Activated naive CD8-positive, alpha-beta T cell treated with anti-CD3 and anti-CD28 coated beads for 36 hours (primary cell): ENCODE data around the gene MYZAP. TPM values are rescaled to one million over a fixed set of nuclear protein-coding genes. Genes with fewer than 3 reads are reported as not detected.
"Not testable (repeated sequence)": the region's sequence is repeated elsewhere in the genome, so short reads cannot be mapped to it uniquely, and the experiment has no call there.

Experiments
- DNase-seq: peaks from one replicate; pipeline ENCODE4 v3.0.0; 2021
- H3K27ac Mint-ChIP-seq: one replicate; pipeline ENCODE4 v1.8.0; 2022; ENCODE audit warnings: mild to moderate bottlenecking, moderate library complexity, mixed read lengths
- H3K27me3 Mint-ChIP-seq: one replicate; pipeline ENCODE4 v1.8.0; 2022; ENCODE audit warnings: mild to moderate bottlenecking, mixed read lengths
- H3K36me3 Mint-ChIP-seq: one replicate; pipeline ENCODE4 v1.8.0; 2021; ENCODE audit warnings: mild to moderate bottlenecking, mixed read lengths
- H3K4me1 Mint-ChIP-seq: one replicate; pipeline ENCODE4 v1.8.0; 2021; ENCODE audit warnings: mixed read lengths
- H3K4me3 Mint-ChIP-seq: one replicate; pipeline ENCODE4 v1.8.0; 2022; ENCODE audit warnings: mild to moderate bottlenecking, moderate library complexity, mixed read lengths
- H3K9me3 Mint-ChIP-seq: one replicate; pipeline ENCODE4 v1.8.0; 2022; ENCODE audit warnings: mixed read lengths
- total RNA-seq, 2 experiments: library from RNA; stranded (reverse); gene quantifications; one replicate each; pipeline ENCODE4 v1.2.3, GENCODE V29; 2021

The MYZAP gene
- total RNA-seq, 2 experiments from 2014 or later: not detected

DNA sequence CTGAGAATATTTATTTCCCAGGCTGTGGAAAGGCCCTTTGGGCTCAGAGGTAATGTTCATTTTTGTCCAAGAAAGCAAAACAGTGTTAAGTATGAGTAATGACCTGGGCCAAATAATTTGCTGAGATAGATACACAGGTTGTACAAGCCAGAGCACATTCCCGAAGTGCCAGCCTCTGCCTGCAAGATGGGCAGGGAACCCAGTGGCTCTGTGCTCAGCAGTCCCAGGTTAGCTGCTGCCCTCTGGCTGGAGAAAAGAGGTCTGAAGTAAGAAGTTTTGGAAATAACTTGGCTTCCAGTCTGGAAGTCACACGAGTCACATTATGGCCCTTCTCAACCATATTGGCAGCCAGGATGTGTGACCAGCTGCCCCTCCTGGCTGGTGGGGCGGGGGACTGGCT lies 20.2 kb downstream of the MYZAP start:
- Mint-ChIP-seq H3K4me1 (no peaks in the 10 kb centered on the region), H3K36me3 (no peaks in the 10 kb centered on the region), H3K4me3 (no peak overlapping the region), H3K27ac (no peak overlapping the region), H3K9me3 (no peaks in the 10 kb centered on the region), H3K27me3 (no peaks in the 10 kb centered on the region)
- no peak for DNase-seq

DNA sequence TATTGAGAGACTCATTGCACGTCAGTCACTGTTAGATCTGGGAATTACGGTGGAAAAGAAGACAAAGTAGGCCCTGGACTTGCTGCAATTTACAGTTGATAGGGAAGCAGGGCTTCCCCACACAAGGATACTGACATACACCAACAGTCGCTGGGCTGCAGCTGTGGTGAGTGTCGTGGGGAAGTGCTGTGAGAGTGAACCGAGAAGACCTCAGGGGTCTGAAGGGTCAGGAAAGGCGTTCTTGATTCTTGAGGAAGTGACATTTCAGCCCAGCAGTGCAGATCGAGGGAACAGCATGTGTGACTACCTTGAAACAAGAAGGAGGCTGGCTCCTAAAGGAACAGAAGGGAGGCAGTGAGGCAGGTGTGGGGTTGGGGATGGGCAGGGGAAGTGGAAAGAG lies 22.5 kb downstream of the MYZAP start:
- H3K36me3 Mint-ChIP-seq: no peaks in the 10 kb centered on the region
- H3K27me3 Mint-ChIP-seq: no peaks in the 10 kb centered on the region
- no peak overlapping the region for H3K27ac Mint-ChIP-seq
- H3K4me3 Mint-ChIP-seq: no peak overlapping the region
- H3K9me3 Mint-ChIP-seq: no peaks in the 10 kb centered on the region
- no peaks in the 10 kb centered on the region for H3K4me1 Mint-ChIP-seq
- no peak for DNase-seq

DNA sequence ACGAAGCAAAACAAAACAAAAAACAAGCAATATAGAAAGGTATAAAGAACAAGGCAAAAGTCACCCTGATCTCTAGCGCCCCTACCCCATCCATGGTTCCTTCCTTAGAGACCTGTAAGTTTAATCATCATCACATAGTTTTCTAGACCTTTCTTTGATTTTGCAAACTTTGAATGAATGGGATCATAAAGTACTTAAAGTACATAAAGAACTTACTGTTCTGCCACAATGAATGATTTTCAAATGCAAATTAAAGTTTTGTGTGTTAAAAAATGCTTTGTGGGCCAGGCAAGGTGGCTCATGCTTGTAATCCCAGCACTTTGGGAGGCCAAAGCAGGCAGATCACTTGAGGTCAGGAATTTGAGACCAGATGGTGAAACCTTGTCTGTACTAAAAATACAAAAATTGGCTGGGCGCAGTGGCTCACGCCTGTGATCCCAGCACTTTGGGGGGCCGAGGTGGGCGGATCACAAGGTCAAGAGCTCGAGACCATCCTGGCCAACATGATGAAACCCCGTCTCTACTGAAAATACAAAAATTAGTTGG lies 24.3 kb downstream of the MYZAP start:
- not testable (repeated sequence) for H3K36me3 Mint-ChIP-seq, H3K4me3 Mint-ChIP-seq, H3K9me3 Mint-ChIP-seq, H3K27ac Mint-ChIP-seq, DNase-seq, H3K27me3 Mint-ChIP-seq, H3K4me1 Mint-ChIP-seq

- H3K27ac Mint-ChIP-seq: no peak overlapping the region
- H3K27me3 Mint-ChIP-seq: no peaks in the 10 kb centered on the region
- no peaks in the 10 kb centered on the region for H3K9me3 Mint-ChIP-seq
- H3K4me3 Mint-ChIP-seq: no peak overlapping the region
- no peaks in the 10 kb centered on the region for H3K36me3 Mint-ChIP-seq
- no peaks in the 10 kb centered on the region for H3K4me1 Mint-ChIP-seq
- no peak for DNase-seq
Observed at GRCh38 chr15:57618325-57618724, 26.6 kb downstream of the MYZAP start.

- DNase-seq: no peak
Observed at GRCh38 chr15:57619746-57620145, 28.0 kb downstream of the MYZAP start.

DNA sequence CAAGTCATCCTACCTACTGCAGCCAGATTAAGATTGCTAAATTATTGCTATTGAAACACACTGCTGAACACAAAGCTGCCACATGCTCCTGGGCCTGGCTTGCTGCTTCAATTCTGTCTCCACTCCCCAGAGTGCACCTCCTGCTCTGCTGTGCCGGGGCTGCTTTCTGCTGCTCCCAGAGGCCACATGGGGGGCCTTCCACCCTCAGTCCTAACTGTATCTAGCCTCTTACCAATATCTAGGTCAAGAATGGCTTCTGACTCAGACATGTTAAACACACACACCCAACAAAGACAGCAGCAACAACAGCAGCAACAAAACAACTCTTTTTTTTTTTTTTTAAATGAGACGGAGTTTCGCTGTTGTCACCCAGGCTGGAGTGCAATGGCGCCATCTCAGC lies 33.0 kb downstream of the MYZAP start:
- no peaks in the 10 kb centered on the region for H3K4me1 Mint-ChIP-seq
- no peaks in the 10 kb centered on the region for H3K9me3 Mint-ChIP-seq
- DNase-seq: no peak
- no peak overlapping the region for H3K4me3 Mint-ChIP-seq
- H3K27ac Mint-ChIP-seq: no peak overlapping the region
- H3K36me3 Mint-ChIP-seq: no peaks in the 10 kb centered on the region
- H3K27me3 Mint-ChIP-seq: peaks cover 4% of the 10 kb centered on the region

More at GRCh38 chr15:57619746-57620145, 28.0 kb downstream of the MYZAP start:
- no peaks in the 10 kb centered on the region for H3K9me3 Mint-ChIP-seq
- H3K4me1 Mint-ChIP-seq: no peaks in the 10 kb centered on the region
- H3K36me3 Mint-ChIP-seq: no peaks in the 10 kb centered on the region
- no peaks in the 10 kb centered on the region for H3K27me3 Mint-ChIP-seq
- no peak overlapping the region for H3K27ac Mint-ChIP-seq
- H3K4me3 Mint-ChIP-seq: no peak overlapping the region

GRCh38 chr15:57625703-57626448 lies 34.2 kb downstream of the MYZAP start:
- DNase-seq: no peak
- Mint-ChIP-seq H3K36me3 (no peaks in the 10 kb centered on the region), H3K4me3 (no peak overlapping the region), H3K9me3 (no peaks in the 10 kb centered on the region), H3K4me1 (no peaks in the 10 kb centered on the region), H3K27ac (no peak overlapping the region), H3K27me3 (peaks cover 4% of the 10 kb centered on the region)

DNA sequence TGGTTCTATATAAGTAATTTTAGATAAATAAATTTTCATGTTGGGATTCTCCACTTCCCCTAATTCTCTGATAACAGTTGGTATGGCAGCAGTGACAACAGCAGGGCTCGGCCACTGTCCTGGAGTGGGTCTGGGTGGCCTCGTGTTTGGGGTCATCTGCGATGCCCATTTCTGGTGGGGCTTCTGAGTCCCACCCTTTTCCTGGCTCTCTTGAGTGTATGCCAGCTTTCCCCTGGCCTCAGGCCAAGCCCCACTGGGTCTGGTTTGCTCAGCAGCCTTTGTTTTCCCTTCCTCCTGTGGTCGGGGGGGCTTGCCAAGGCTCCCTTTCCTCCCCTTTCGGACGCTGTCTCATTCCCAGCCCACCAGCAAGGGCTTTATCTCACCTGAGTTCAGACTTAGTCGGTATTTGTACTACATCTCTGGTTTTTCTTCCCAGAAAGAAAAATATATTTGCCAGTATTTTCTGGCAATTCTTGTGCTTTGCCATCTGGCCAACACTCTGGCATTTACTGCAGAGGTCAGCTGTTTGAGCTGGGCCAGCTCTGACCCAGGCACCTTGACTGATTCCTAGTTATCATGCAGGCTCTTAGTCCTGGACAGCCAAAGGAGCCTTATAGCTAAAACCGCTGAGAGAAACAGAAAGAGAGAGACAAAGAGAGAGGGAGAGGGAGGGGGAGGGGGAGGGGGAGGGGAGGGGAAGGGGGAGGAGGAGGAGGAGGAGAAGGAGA lies 35.2 kb downstream of the MYZAP start:
- no peaks in the 10 kb centered on the region for H3K36me3 Mint-ChIP-seq
- no peaks in the 10 kb centered on the region for H3K9me3 Mint-ChIP-seq
- no peak for DNase-seq
- no peak overlapping the region for H3K27ac Mint-ChIP-seq
- H3K4me1 Mint-ChIP-seq: no peaks in the 10 kb centered on the region
- peaks cover 4% of the 10 kb centered on the region for H3K27me3 Mint-ChIP-seq
- H3K4me3 Mint-ChIP-seq: no peak overlapping the region

DNA sequence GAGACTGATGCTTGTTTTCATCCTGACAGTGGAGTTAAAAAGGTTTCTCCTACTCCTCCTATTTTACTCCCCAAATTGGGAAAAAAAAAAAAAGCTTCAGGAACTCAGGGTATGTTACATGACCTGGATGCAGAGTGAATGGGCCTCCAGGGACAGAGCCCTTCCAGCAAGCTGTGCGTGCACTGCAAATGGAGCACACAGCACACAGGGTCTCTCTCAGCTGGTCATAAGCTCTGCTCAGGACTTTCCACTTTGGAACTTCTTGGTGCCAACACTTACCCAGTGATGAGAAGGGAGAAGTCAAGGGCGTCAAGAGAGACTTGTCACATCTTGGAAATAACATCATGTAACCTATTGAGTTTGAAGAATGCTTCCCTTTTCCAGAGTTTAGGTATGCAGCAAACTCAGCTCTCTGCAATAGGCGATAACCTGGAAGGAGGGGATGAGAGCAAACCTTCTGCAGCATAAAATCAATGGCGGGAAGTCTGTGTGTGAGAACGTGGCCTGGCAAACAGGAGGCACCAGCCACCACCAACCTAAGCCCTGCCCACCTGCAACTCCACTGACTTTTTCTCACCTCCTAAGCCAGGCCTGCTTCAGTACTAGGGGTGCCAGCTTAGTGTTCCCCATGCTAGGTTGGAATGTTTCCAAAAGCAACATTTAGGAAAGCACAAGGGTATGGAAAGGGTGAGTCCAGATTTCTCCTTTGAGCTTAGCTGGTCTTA lies 39.8 kb downstream of the MYZAP start:
- Mint-ChIP-seq H3K9me3 (no peaks in the 10 kb centered on the region), H3K4me1 (no peaks in the 10 kb centered on the region), H3K36me3 (no peaks in the 10 kb centered on the region), H3K27ac (no peak overlapping the region), H3K27me3 (peaks cover 4% of the 10 kb centered on the region), H3K4me3 (no peak overlapping the region)
- DNase-seq: no peak

DNA sequence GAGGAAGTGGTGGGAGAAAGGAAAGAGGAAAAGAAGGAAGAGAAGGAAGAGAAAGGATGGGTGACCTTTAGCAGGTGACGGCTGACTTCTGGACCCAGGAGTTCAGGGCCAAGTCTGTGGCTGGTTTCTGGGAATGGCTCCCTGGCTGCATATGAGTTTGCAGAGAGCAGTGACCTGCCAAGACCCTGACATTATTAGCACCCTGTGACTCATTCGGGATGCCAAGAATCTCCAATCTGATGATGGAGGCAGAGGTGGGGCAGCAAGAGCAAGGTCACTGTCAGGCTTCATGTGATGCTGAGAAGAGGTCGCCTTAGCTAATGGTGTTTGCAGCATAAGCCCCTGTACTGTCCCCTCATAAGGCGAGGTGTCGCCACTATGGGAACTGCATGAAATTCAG lies 42.6 kb downstream of the MYZAP start:
- Mint-ChIP-seq H3K4me3 (no peak overlapping the region), H3K9me3 (no peaks in the 10 kb centered on the region), H3K27me3 (no peaks in the 10 kb centered on the region), H3K27ac (no peak overlapping the region), H3K36me3 (no peaks in the 10 kb centered on the region), H3K4me1 (no peaks in the 10 kb centered on the region)
- no peak for DNase-seq

- no peaks in the 10 kb centered on the region for H3K9me3 Mint-ChIP-seq
- no peaks in the 10 kb centered on the region for H3K36me3 Mint-ChIP-seq
- no peak overlapping the region for H3K4me3 Mint-ChIP-seq
- DNase-seq: no peak
- no peaks in the 10 kb centered on the region for H3K27me3 Mint-ChIP-seq
- H3K27ac Mint-ChIP-seq: no peak overlapping the region
- no peaks in the 10 kb centered on the region for H3K4me1 Mint-ChIP-seq
Observed at GRCh38 chr15:57635300-57635909, 43.7 kb downstream of the MYZAP start.

- H3K27ac Mint-ChIP-seq: no peak overlapping the region
- H3K27me3 Mint-ChIP-seq: no peaks in the 10 kb centered on the region
- DNase-seq: no peak
- H3K4me1 Mint-ChIP-seq: peaks cover 8% of the 10 kb centered on the region
- H3K4me3 Mint-ChIP-seq: no peak overlapping the region
- no peaks in the 10 kb centered on the region for H3K36me3 Mint-ChIP-seq
- H3K9me3 Mint-ChIP-seq: no peaks in the 10 kb centered on the region
Observed at GRCh38 chr15:57637846-57638245, 46.1 kb downstream of the MYZAP start.

DNA sequence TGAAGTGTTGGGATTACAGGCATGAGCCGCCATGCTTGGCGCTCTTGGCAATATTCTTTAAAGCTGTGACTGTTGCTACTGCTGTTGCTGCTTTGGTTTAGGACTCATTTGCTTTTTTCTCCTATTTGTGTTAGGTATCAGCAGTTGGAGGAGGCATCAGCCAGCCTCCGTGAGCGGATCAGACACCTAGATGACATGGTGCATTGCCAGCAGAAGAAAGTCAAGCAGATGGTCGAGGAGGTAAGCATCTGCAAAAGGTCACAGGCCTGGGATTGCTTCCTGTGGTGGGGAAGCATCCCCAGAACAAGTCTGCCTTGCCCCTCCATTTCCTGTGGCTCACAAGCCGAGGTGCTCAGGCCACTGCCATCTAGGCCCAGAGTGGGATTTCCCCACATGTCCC lies 47.6 kb downstream of the MYZAP start:
- Mint-ChIP-seq H3K36me3 (no peaks in the 10 kb centered on the region), H3K9me3 (no peaks in the 10 kb centered on the region)

DNA sequence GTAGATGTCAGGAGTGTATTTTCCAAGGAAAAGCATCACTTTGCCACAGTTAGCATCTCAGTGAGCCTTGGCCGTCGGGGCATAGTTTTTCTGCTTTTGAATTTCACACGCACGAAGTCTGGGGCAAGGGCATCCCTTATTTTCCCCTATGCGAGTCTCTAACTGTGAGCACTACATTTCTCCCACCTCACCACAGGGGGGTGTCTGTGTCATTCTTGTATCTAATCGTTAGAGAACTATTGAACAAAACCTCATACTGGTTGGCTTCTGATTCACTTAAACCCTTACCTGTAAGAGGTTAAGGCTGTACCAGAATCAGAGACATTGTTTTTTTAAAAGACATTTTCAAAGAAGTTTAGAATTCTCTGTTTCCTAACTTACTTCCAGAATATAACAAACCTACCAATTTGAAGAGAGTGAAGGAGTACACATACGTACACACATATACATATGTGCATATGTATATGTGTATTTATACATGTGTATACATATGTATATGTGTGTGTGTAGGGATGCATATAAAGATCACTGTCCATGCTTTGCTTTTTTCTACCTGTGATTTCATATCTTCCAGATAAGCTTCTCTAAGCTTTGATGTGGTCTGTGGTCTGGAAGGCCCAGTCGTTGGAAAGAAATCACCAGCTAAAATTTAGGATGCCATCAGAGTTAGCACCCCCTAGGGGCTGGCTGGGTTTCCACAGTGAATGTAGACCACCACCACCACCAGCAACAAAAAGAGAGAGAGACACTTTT lies 49.4 kb downstream of the MYZAP start:
- Mint-ChIP-seq H3K36me3 (no peaks in the 10 kb centered on the region), H3K9me3 (no peaks in the 10 kb centered on the region), H3K4me1 (peaks cover 8% of the 10 kb centered on the region), H3K27me3 (no peaks in the 10 kb centered on the region), H3K27ac (no peak overlapping the region), H3K4me3 (no peak overlapping the region)
- peak; percentile 22 for DNase-seq

More for the DNA sequence above, 47.6 kb downstream of the MYZAP start:
- no peaks in the 10 kb centered on the region for H3K27me3 Mint-ChIP-seq
- no peak overlapping the region for H3K27ac Mint-ChIP-seq
- no peak for DNase-seq
- peaks cover 8% of the 10 kb centered on the region for H3K4me1 Mint-ChIP-seq
- no peak overlapping the region for H3K4me3 Mint-ChIP-seq
